HEK293 (cell line): Measurements from ENCODE around the gene SIGLEC12.

ENCODE experiments used
- SALL2 ChIP-seq: fragments of 450-650 bp; formaldehyde crosslinking; IDR thresholded peaks from 2 replicates; pipeline ENCODE4 v1.5.0; 2017; ENCODE audit warnings: missing biosample characterization, mild to moderate bottlenecking, missing genetic modification characterization, borderline replicate concordance
- ZNF311 ChIP-seq: fragments of 450-650 bp; formaldehyde crosslinking; IDR thresholded peaks from 2 replicates; pipeline ENCODE4 v1.5.1; 2017; ENCODE audit warnings: missing biosample characterization, missing genetic modification characterization, borderline replicate concordance
- ZNF701 ChIP-seq: fragments of 450-650 bp; formaldehyde crosslinking; IDR thresholded peaks from 2 replicates; pipeline ENCODE4 v1.5.1; 2016; ENCODE audit warnings: missing biosample characterization, missing genetic modification characterization
- TF ChIP-seq, protein P1 (sequence below): fragments of 450-650 bp; formaldehyde crosslinking; IDR thresholded peaks from 2 replicates; pipeline ENCODE4 v1.5.1; 2016; ENCODE audit warnings: missing biosample characterization, missing genetic modification characterization

DNA sequence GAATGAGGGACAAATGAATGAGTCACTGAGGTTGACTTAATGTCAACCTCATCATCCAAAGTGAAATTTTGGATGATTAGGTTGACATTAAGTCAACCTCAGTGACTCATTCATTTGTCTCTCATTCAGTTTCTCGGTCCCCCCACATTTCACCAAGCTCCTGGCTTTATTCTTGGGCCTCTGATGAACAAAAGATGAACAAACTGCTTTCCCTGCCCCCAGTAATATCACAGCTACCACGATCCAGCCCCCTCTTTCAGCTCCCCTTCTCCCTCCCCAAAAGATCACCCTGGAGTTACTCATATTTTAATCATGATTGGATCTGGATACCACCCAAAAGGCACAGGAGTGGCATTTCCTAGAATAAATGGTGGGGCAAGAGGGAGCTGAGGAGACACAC, 12.5 kb downstream of the SIGLEC12 start:
- TF ChIP-seq ZNF311: no peak
- TF ChIP-seq, protein P1, sequence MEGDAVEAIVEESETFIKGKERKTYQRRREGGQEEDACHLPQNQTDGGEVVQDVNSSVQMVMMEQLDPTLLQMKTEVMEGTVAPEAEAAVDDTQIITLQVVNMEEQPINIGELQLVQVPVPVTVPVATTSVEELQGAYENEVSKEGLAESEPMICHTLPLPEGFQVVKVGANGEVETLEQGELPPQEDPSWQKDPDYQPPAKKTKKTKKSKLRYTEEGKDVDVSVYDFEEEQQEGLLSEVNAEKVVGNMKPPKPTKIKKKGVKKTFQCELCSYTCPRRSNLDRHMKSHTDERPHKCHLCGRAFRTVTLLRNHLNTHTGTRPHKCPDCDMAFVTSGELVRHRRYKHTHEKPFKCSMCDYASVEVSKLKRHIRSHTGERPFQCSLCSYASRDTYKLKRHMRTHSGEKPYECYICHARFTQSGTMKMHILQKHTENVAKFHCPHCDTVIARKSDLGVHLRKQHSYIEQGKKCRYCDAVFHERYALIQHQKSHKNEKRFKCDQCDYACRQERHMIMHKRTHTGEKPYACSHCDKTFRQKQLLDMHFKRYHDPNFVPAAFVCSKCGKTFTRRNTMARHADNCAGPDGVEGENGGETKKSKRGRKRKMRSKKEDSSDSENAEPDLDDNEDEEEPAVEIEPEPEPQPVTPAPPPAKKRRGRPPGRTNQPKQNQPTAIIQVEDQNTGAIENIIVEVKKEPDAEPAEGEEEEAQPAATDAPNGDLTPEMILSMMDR (tag by site-specific recombination): no peak
- TF ChIP-seq SALL2 (tag by site-specific recombination): no peak
- TF ChIP-seq ZNF701: no peak
